CD4-positive, alpha-beta T cell treated with Interferon alpha-2 for 1 hour (primary cell): ENCODE data around the gene OMP.

ENCODE experiments used
- DNase-seq, 2 donors: peaks; one replicate each; pipeline ENCODE4 v3.0.0-alpha.2; 2020 to 2022

The OMP gene

GRCh38 chr11:77143405-77144020, 40.9 kb downstream of the OMP start:
- no peak for DNase-seq

GRCh38 chr11:77144196-77144856, 41.7 kb downstream of the OMP start:
- DNase-seq: no peak

- no peak for DNase-seq
Measured at GRCh38 chr11:77144857-77145428, 42.3 kb downstream of the OMP start.

GRCh38 chr11:77146261-77147035, 43.8 kb downstream of the OMP start:
- no peak for DNase-seq

- no peak for DNase-seq
Measured at GRCh38 chr11:77147036-77147315, 44.3 kb downstream of the OMP start.

GRCh38 chr11:77147668-77148321, 45.2 kb downstream of the OMP start:
- DNase-seq: peak in 1 of 2 donors; percentile 42

- no peak for DNase-seq
Measured at GRCh38 chr11:77148963-77149715, 46.5 kb downstream of the OMP start.

GRCh38 chr11:77149716-77150392, 47.2 kb downstream of the OMP start:
- DNase-seq: no peak

- no peak for DNase-seq
Measured at GRCh38 chr11:77150836-77151235, 48.2 kb downstream of the OMP start.

- DNase-seq: peak; percentile 15 to 47
Measured at GRCh38 chr11:77151804-77152509, 49.3 kb downstream of the OMP start.

- DNase-seq: no peak
Measured at GRCh38 chr11:77152846-77153245, 50.2 kb downstream of the OMP start.
